Adrenal gland (tissue), 5 donors: Measurements from ENCODE around the gene ARHGAP26.

Experiments used
- POLR2A ChIP-seq, 2 donors: fragments of 450-650 bp; IDR thresholded peaks; one replicate each; pipeline ENCODE4 v1.6.1; 2017; ENCODE audit warnings: antibody characterized with exemption in 2 of 2, mild to moderate bottlenecking in 2 of 2, moderate library complexity in 1 of 2
- TF ChIP-seq, protein P1 (sequence below), 6 experiments: fragments of 450-650 bp in 4 of 6; fragments of 200-600 bp in 2 of 6; sonication (generic) in 1 of 6; IDR thresholded peaks; 1 replicate in 5 of 6; 2 replicates in 1 of 6; pipeline versions ENCODE4 v1.5.1 to v1.8.0; 2016 to 2021; ENCODE audit warnings: antibody characterized with exemption in 6 of 6, mild to moderate bottlenecking in 2 of 6, moderate library complexity in 1 of 6
- donor health status: DM: no; HTN: no; CAD: no.

DNA sequence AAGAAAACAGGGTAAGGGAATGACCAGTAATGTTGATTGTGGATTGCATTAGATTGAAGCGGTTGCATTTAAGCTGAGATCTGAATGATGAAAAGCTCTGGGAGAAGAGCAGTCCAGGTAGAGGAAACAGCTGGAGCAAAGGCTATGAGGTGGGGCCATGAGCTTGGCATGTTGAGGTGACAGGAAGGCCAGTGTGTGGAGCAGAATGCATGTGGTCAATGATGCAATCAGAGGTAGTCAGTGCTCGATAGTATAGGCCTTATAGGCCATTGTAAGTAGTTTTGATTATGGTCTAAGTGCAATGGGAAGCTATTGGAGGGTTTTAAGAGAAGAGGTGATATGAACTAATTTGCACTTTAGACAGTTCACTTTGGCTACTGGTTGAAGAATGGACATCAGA is 270.4 kb downstream of the ARHGAP26 start:
- no peak for TF ChIP-seq POLR2A (IDR thresholded peaks at IDR 0.05)
- TF ChIP-seq, protein P1, sequence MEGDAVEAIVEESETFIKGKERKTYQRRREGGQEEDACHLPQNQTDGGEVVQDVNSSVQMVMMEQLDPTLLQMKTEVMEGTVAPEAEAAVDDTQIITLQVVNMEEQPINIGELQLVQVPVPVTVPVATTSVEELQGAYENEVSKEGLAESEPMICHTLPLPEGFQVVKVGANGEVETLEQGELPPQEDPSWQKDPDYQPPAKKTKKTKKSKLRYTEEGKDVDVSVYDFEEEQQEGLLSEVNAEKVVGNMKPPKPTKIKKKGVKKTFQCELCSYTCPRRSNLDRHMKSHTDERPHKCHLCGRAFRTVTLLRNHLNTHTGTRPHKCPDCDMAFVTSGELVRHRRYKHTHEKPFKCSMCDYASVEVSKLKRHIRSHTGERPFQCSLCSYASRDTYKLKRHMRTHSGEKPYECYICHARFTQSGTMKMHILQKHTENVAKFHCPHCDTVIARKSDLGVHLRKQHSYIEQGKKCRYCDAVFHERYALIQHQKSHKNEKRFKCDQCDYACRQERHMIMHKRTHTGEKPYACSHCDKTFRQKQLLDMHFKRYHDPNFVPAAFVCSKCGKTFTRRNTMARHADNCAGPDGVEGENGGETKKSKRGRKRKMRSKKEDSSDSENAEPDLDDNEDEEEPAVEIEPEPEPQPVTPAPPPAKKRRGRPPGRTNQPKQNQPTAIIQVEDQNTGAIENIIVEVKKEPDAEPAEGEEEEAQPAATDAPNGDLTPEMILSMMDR (IDR thresholded peaks at IDR 0.05): no peak
